Neural progenitor cell (in vitro differentiated cells): ENCODE measurements around the gene GAB4. TPM values are rescaled to one million over a fixed set of nuclear protein-coding genes. Genes with fewer than 3 reads are reported as not detected.

ENCODE experiments used
- DNase-seq: peaks from one replicate; pipeline ENCODE4 v3.0.0-alpha.2; 2016; ENCODE audit warnings: low spot score
- H2AFZ ChIP-seq: fragments of 200-600 bp; sonication (generic); replicated peaks from 2 replicates; pipeline ENCODE4 v1.6.1; 2016; ENCODE audit warnings: antibody characterized with exemption
- H3F3A ChIP-seq: fragments of 200-600 bp; sonication (generic); 2 replicates; pipeline ENCODE4 v1.6.1; 2016; ENCODE audit warnings: antibody characterized with exemption, low read depth
- H3K27ac ChIP-seq: fragments of 200-600 bp; sonication (generic); 2 replicates; pipeline ENCODE4 v1.5.1; 2016; ENCODE audit warnings: mild to moderate bottlenecking
- H3K27me3 ChIP-seq: fragments of 200-600 bp; sonication (generic); 2 replicates; pipeline ENCODE4 v1.6.1; 2016; ENCODE audit warnings: mild to moderate bottlenecking, moderate library complexity
- H3K36me3 ChIP-seq: fragments of 200-600 bp; sonication (generic); 2 replicates; pipeline ENCODE4 v1.5.1; 2016
- H3K4me1 ChIP-seq: fragments of 200-600 bp; sonication (generic); 2 replicates; pipeline ENCODE4 v1.6.1; 2016; ENCODE audit warnings: mixed run types
- H3K4me2 ChIP-seq: fragments of 200-600 bp; sonication (generic); 2 replicates; pipeline ENCODE4 v1.6.1; 2016
- H3K4me3 ChIP-seq: fragments of 200-600 bp; sonication (generic); 2 replicates; pipeline ENCODE4 v1.5.1; 2016
- H3K79me2 ChIP-seq: fragments of 200-600 bp; sonication (generic); 2 replicates; pipeline ENCODE4 v1.6.1; 2016; ENCODE audit warnings: low read depth
- H3K9ac ChIP-seq: fragments of 200-600 bp; sonication (generic); 2 replicates; pipeline ENCODE4 v1.6.1; 2016
- H3K9me3 ChIP-seq: fragments of 200-600 bp; sonication (generic); 2 replicates; pipeline ENCODE4 v1.5.1; 2016; ENCODE audit warnings: low read depth
- H4K20me1 ChIP-seq: fragments of 200-600 bp; sonication (generic); 2 replicates; pipeline ENCODE4 v1.6.1; 2016; ENCODE audit warnings: low read depth
- H3K27ac Mint-ChIP-seq: 3 replicates; pipeline ENCODE4 v1.8.0; 2021; ENCODE audit warnings: mixed read lengths
- H3K27me3 Mint-ChIP-seq: 2 replicates; pipeline ENCODE4 v1.8.0; 2022; ENCODE audit warnings: low read depth, mild to moderate bottlenecking, inconsistent platforms, moderate library complexity, mixed read lengths; ENCODE audit not compliant: insufficient read depth
- H3K36me3 Mint-ChIP-seq: 3 replicates; pipeline ENCODE4 v1.8.0; 2021; ENCODE audit warnings: mixed read lengths
- H3K4me1 Mint-ChIP-seq: 3 replicates; pipeline ENCODE4 v1.8.0; 2021; ENCODE audit warnings: mixed read lengths
- H3K4me3 Mint-ChIP-seq: 3 replicates; pipeline ENCODE4 v1.8.0; 2021; ENCODE audit warnings: mild to moderate bottlenecking, moderate library complexity, mixed read lengths
- H3K9me3 Mint-ChIP-seq: 3 replicates; pipeline ENCODE4 v1.8.0; 2020; ENCODE audit warnings: mixed read lengths
- CTCF ChIP-seq: fragments of 200-600 bp; sonication (generic); IDR thresholded peaks from 2 replicates; pipeline ENCODE4 v1.5.1; 2017; ENCODE audit warnings: antibody characterized with exemption, mild to moderate bottlenecking
- EZH2 ChIP-seq: fragments of 200-600 bp; sonication (generic); IDR thresholded peaks from 2 replicates; pipeline ENCODE4 v1.6.1; 2017; ENCODE audit warnings: antibody characterized with exemption, mild to moderate bottlenecking, moderate library complexity
- EZH2phosphoT487 ChIP-seq: fragments of 200-600 bp; sonication (generic); IDR thresholded peaks from 2 replicates; pipeline ENCODE4 v1.6.1; 2017; ENCODE audit warnings: antibody characterized with exemption
- total RNA-seq: library from RNA; depleted of rRNA; stranded (reverse); fragments of >200 nt; gene quantifications from 2 replicates; pipeline ENCODE4 v1.2.3, GENCODE V29; 2015; ENCODE audit warnings: low replicate concordance

Gene GAB4, protein sequence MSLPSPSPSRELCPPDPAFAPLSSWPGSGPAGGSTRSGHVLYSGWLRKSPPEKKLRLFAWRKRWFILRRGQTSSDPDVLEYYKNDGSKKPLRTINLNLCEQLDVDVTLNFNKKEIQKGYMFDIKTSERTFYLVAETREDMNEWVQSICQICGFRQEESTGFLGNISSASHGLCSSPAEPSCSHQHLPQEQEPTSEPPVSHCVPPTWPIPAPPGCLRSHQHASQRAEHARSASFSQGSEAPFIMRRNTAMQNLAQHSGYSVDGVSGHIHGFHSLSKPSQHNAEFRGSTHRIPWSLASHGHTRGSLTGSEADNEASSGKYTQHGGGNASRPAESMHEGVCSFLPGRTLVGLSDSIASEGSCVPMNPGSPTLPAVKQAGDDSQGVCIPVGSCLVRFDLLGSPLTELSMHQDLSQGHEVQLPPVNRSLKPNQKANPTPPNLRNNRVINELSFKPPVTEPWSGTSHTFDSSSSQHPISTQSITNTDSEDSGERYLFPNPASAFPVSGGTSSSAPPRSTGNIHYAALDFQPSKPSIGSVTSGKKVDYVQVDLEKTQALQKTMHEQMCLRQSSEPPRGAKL
- total RNA-seq = 0.07 TPM in 1 of 2 replicates, not detected in the other

- no peak within 1 kb of the TSS for H3K4me3 Mint-ChIP-seq
- Histone ChIP-seq H3K79me2 (no peaks in the 10 kb centered on the region), H3K9ac (no peak within 1 kb of the TSS), H3K4me2 (no peak within 1 kb of the TSS), H3F3A (no peaks in the 10 kb centered on the region), H3K4me3 (no peak within 1 kb of the TSS), H3K27me3 (peaks cover 35% of the 10 kb centered on the region), H3K27ac (no peak within 1 kb of the TSS), H4K20me1 (no peaks in the 10 kb centered on the region), H3K4me1 (no peaks in the 10 kb centered on the region), H3K36me3 (no peaks in the 10 kb centered on the region), H3K9me3 (no peaks in the 10 kb centered on the region), H2AFZ (no peak within 1 kb of the TSS)
- H3K27me3 Mint-ChIP-seq = peaks cover 8% of the 10 kb centered on the region
- peaks cover 21% of the 10 kb centered on the region for H3K9me3 Mint-ChIP-seq
- H3K4me1 Mint-ChIP-seq = no peaks in the 10 kb centered on the region
- H3K27ac Mint-ChIP-seq = no peak within 1 kb of the TSS
- TF ChIP-seq CTCF (no peak), EZH2phosphoT487 (no peak), EZH2 (no peak)
- no peak for DNase-seq
- no peaks in the 10 kb centered on the region for H3K36me3 Mint-ChIP-seq
Observed at GRCh38 chr22:17007852-17008731, at the start of gene GAB4. Gene GAB4, minus strand, starts transcription at chr22:17008222. Its CDS starts 108 bp downstream, at chr22:17008114.

DNA sequence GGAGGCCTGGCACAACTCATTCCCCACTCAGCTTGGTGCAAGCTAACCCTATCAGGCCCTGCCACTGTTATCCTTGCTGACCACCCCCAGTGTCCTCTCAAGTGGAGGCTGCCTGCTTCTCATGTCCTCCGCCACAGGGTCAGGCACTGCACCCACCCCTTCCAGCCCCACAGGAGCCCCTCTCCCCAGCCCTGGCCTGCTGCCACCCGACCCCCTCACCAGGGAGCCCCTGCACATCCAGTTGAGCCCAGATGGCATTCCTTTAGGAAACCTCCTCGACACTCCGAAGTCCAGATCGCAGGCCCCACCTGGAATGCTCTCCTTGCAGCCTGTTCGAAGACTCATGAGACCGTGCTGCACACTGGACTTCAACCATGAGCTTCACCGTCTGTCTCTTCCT is 48.8 kb upstream of the GAB4 start:
- Histone ChIP-seq H3K79me2 (no peaks in the 10 kb centered on the region), H3K9ac (no peak overlapping the region), H3K27me3 (peaks cover 6% of the 10 kb centered on the region), H3K4me2 (no peak overlapping the region), H3K27ac (no peak overlapping the region), H2AFZ (no peak overlapping the region), H3K4me3 (no peak overlapping the region), H4K20me1 (no peaks in the 10 kb centered on the region), H3K36me3 (no peaks in the 10 kb centered on the region), H3F3A (no peaks in the 10 kb centered on the region), H3K4me1 (no peaks in the 10 kb centered on the region), H3K9me3 (no peaks in the 10 kb centered on the region)
- Mint-ChIP-seq H3K4me3 (no peak overlapping the region), H3K9me3 (no peaks in the 10 kb centered on the region), H3K4me1 (no peaks in the 10 kb centered on the region), H3K36me3 (no peaks in the 10 kb centered on the region), H3K27ac (no peak overlapping the region), H3K27me3 (peaks cover 5% of the 10 kb centered on the region)
- no peak for TF ChIP-seq EZH2phosphoT487
- no peak for TF ChIP-seq CTCF
- no peak for TF ChIP-seq EZH2
- DNase-seq = no peak

DNA sequence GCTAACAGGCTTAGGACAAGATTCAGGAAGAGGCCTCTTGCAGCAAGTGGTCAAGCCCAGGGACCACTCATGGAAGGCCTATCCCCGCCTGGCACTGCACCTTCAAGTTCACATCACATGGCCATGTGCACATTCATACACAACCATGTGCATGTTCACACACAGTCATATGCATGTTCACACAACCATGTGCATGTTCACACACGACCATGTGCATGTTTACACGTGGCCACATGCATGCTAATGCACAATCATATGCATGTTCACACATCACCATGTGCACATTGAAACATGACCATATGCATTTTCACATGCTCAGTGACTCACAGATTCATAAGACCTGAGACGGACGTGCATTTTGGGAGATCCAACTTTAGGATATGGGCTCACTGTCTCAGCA is 48.0 kb upstream of the GAB4 start:
- Histone ChIP-seq H3K9ac (no peak overlapping the region), H3K36me3 (no peaks in the 10 kb centered on the region), H2AFZ (no peak overlapping the region), H3K27me3 (peaks cover 6% of the 10 kb centered on the region), H3K4me2 (no peak overlapping the region), H4K20me1 (no peaks in the 10 kb centered on the region), H3F3A (no peaks in the 10 kb centered on the region), H3K27ac (no peak overlapping the region), H3K4me1 (no peaks in the 10 kb centered on the region), H3K4me3 (no peak overlapping the region), H3K9me3 (no peaks in the 10 kb centered on the region), H3K79me2 (no peaks in the 10 kb centered on the region)
- Mint-ChIP-seq H3K4me3 (no peak overlapping the region), H3K4me1 (no peaks in the 10 kb centered on the region), H3K36me3 (no peaks in the 10 kb centered on the region), H3K27ac (no peak overlapping the region), H3K9me3 (no peaks in the 10 kb centered on the region), H3K27me3 (peaks cover 5% of the 10 kb centered on the region)
- no peak for DNase-seq
- TF ChIP-seq EZH2 (no peak), EZH2phosphoT487 (no peak), CTCF (no peak)
